Esophagus squamous epithelium (tissue), 5 donors: Measurements from ENCODE around the gene SLC25A45. TPM values are rescaled to one million over a fixed set of nuclear protein-coding genes. Genes with fewer than 3 reads are reported as not detected.

Experiments
- DNase-seq: peaks from one replicate; lab custom pipeline; 2025; lab: John Stamatoyannopoulos, UW
- H3K27ac ChIP-seq, 4 donors: fragments of 200-600 bp; sonication (generic); one replicate each; pipeline ENCODE4 v1.5.1; 2016 to 2019; ENCODE audit warnings: mild to moderate bottlenecking in 1 of 4
- H3K27me3 ChIP-seq, 4 donors: fragments of 200-600 bp; sonication (generic); 1 replicate in 3 of 4; 2 replicates in 1 of 4; pipeline versions ENCODE4 v1.5.1 to v1.6.0; 2017 to 2021; ENCODE audit warnings: antibody characterized with exemption in 1 of 4
- H3K36me3 ChIP-seq, 3 donors: fragments of 200-600 bp; sonication (generic); one replicate each; pipeline ENCODE4 v1.5.1; 2016 to 2019
- H3K4me1 ChIP-seq, 3 donors: fragments of 200-600 bp; sonication (generic); one replicate each; pipeline ENCODE4 v1.5.1; 2017 to 2019
- H3K4me3 ChIP-seq, 4 donors: fragments of 200-600 bp; sonication (generic); 1 replicate in 3 of 4; 2 replicates in 1 of 4; pipeline ENCODE4 v1.5.1; 2016 to 2019; ENCODE audit warnings: mild to moderate bottlenecking in 2 of 4, moderate library complexity in 1 of 4
- H3K9me3 ChIP-seq, 3 donors: fragments of 200-600 bp; sonication (generic); one replicate each; pipeline ENCODE4 v1.5.1; 2016 to 2019
- CTCF ChIP-seq, 6 experiments: fragments of 450-650 bp in 4 of 6; fragments of 200-600 bp in 2 of 6; sonication (generic) in 2 of 6; IDR thresholded peaks; one replicate each; pipeline ENCODE4 v1.5.1; 2016 to 2019; ENCODE audit warnings: antibody characterized with exemption in 6 of 6, mild to moderate bottlenecking in 4 of 6, moderate library complexity in 4 of 6
- POLR2A ChIP-seq, 4 donors: fragments of 450-650 bp; IDR thresholded peaks; one replicate each; pipeline ENCODE4 v1.6.1; 2017; ENCODE audit warnings: antibody characterized with exemption in 4 of 4, mild to moderate bottlenecking in 4 of 4, moderate library complexity in 3 of 4
- WGBS, 2 donors: methylation state at CpG; one replicate each; pipeline ENCODE4 v1.1.5; 2018; 5-methylcytosine and 5-hydroxymethylcytosine counted together
- intact Hi-C: fragments of 100-400 bp; cut with DNase I; formaldehyde crosslinking; loops from one replicate; pipeline ENCODE4 v1.15.0; 2022
- total RNA-seq, 4 donors: library from RNA; depleted of rRNA; stranded (reverse); fragments of >200 nt; gene quantifications; one replicate each; pipeline ENCODE4 v1.1.0, GENCODE V29; 2016
- donor health status: DM: yes; HTN: yes; CAD: no.

Gene SLC25A45
- total RNA-seq, 4 donors from 2014 or later: 1.9 to 7.7 (median 4.0) TPM

DNA sequence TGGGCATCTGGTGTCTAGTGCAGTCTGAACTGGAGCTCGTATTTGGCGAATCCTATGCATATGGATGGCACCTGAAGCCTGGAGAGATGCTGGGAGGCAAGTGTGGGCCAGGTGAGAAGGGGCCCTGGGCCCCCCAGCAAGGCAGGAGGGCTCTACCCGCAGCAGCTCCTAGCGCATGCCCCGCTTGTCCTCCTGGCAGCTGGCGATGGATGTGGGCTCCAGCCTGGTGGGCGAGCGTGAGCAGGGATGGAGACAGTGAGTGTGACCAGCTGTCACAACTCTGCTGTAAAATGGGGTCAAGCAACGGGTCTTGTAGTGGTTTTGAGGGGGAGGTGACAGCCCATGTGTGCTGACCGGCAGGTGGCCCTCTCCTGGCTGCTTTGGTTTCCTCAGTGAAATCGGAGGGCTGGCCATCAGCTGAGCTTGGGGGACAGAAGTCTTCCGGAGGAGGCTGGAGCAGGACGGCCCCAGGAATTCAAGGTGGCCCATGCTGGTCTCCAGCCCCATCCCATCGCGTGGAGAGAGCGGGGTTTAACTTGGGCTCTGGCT is 16.0 kb upstream of the SLC25A45 start:
- H3K4me1 ChIP-seq: no peaks in the 10 kb centered on the region
- 94% methylated on average over 10 of the region's 16 CpGs; no CpG with 5 or more reads in 1 of the 2 donors for WGBS, 2 donors
- intact Hi-C loops: no loop called here
- peaks cover 56 to 98% (median 59%) of the 10 kb centered on the region in 3 donors for H3K36me3 ChIP-seq
- TF ChIP-seq CTCF (IDR thresholded peaks at IDR 0.05): no peak
- no peak for TF ChIP-seq POLR2A (IDR thresholded peaks at IDR 0.05)
- H3K27ac ChIP-seq: no peak overlapping the region
- no peak for DNase-seq
- H3K4me3 ChIP-seq: no peak overlapping the region
- H3K9me3 ChIP-seq: no peaks in the 10 kb centered on the region
- H3K27me3 ChIP-seq: no peaks in the 10 kb centered on the region

DNA sequence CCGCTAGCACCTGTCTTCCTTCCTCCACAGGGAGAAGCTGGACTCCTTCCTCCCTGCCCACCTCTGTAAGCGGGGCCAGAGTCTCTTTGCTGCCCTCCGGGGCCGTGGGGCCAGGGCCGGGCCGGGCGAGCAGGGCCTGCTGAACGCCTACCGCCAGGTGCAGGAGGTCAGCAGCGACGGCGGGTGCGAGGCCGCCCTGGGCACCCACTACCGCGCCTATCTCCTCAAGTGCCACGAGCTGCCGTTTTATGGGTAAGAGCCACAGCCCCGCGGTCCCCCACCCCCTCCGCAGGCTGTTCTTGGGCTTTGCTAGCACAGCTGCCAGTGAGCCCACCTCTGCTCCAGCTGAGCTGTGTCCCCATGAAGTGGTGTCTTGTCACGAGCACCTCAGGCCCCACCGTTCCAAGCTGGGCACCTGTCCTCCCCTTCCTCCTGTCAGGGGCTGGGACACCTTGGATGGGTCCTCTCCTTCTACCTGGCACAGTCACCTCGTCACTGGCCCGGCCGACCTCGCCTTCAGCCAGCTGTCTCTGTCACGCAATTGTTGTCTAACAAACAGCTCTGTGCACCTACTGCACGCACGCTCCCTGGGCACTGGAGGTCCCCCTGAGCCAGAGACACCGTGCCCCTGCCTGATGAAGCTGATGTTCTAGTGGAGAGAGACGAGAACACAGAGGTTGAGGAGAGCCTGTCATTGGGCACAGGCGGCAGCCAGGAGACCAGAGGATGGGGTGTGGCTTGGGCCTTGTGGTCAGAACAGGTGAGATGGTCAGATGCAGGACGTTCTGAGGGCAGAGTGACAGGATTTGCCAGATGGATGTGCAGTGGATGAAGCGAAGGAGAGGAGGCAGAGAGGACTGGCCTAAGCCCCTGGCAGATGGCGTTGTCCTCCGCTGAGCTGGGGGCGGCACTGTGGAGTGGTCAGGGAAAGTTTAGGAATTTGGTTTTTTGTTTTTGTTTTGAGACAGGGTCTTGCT is 14.6 kb upstream of the SLC25A45 start:
- peaks cover 57 to 100% (median 61%) of the 10 kb centered on the region in 3 donors for H3K36me3 ChIP-seq
- H3K4me1 ChIP-seq: peaks cover 0 to 1% (median 0%) of the 10 kb centered on the region in 3 donors
- intact Hi-C loops: no loop called here
- no peak overlapping the region for H3K4me3 ChIP-seq
- TF ChIP-seq CTCF (IDR thresholded peaks at IDR 0.05): no peak
- H3K27ac ChIP-seq: no peak overlapping the region
- no peak for DNase-seq
- 88 to 96% methylated on average over 8 to 9 of the region's 38 CpGs for WGBS, 2 donors
- H3K9me3 ChIP-seq: no peaks in the 10 kb centered on the region
- H3K27me3 ChIP-seq: no peaks in the 10 kb centered on the region

DNA sequence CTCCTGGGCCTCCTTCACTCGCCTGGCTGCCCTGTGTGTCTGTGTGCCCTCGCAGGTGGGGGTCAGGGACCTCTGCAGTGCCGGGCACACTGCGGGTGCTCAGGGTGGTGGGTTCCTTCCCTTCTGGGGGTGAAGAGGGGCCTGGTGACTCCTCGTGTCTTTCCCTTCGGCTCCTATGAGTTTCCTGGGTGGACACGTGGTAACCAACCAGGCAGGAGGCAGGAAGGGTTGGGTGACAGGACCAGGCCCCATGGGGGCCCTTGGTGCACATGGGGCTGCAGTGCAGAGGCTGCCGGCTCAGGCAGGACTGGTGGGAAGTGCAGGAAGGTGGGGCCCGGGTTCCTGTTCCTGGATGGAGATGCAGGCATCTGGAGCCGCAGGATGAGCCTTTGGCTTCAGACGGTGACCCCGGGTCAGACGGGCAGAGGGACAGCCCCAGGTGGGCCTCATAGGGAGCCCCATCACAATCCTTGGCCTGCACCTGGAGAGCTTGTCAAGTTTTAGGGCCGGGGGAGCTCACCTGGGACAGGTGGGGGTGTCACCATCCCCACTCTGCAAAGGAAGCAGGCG is 13.6 kb upstream of the SLC25A45 start:
- 70 to 96% methylated on average over 1 to 4 of the region's 15 CpGs for WGBS, 2 donors
- H3K4me3 ChIP-seq: no peak overlapping the region
- intact Hi-C loops: no loop called here

DNA sequence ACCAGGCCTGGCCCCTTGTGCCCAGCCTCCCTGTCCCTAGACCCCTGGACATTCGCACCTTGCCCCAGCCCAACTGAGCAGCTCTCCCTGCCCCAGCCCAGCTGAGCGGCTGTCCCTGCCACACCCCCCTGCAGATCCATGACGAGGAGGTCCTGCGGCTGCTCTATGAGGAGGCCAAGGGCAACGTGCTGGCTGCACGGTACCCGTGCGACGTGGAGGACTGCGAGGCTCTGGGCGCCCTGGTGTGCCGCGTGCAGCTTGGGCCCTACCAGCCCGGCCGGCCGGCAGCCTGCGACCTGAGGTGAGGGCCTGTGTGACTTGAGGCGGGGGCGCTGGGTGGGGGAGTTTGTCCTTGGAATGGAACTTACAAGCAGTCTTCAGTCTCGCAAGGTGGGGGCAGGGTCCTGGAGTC is 11.7 kb upstream of the SLC25A45 start:
- WGBS, 2 donors: 86 to 100% methylated on average over 1 to 5 of the region's 20 CpGs
- TF ChIP-seq POLR2A (IDR thresholded peaks at IDR 0.05) (no peak), CTCF (IDR thresholded peaks at IDR 0.05) (no peak)
- no peaks in the 10 kb centered on the region for H3K9me3 ChIP-seq
- DNase-seq: no peak
- intact Hi-C loops: no loop called here
- H3K27me3 ChIP-seq: no peaks in the 10 kb centered on the region
- peaks cover 26 to 30% (median 27%) of the 10 kb centered on the region in 3 donors for H3K4me1 ChIP-seq
- no peak overlapping the region for H3K27ac ChIP-seq
- peaks cover 41 to 98% (median 41%) of the 10 kb centered on the region in 3 donors for H3K36me3 ChIP-seq
- H3K4me3 ChIP-seq: no peak overlapping the region

More for the DNA sequence above, 13.6 kb upstream of the SLC25A45 start:
- Histone ChIP-seq H3K4me1 (peaks cover 7 to 11% (median 9%) of the 10 kb centered on the region in 3 donors), H3K27me3 (no peaks in the 10 kb centered on the region), H3K36me3 (peaks cover 57 to 98% (median 61%) of the 10 kb centered on the region in 3 donors), H3K9me3 (no peaks in the 10 kb centered on the region), H3K27ac (no peak overlapping the region)
- no peak for DNase-seq
- TF ChIP-seq POLR2A (IDR thresholded peaks at IDR 0.05) (no peak), CTCF (IDR thresholded peaks at IDR 0.05) (no peak)
